Skeletal muscle satellite cell (primary cell): ENCODE measurements around the gene SLC41A3.

ENCODE experiments used
- H3K27me3 ChIP-seq: 2 replicates; pipeline ENCODE4 v1.7.0; 2013; ENCODE audit warnings: low read length; ENCODE audit not compliant: control insufficient read depth, insufficient read depth
- H3K36me3 ChIP-seq: 2 replicates; pipeline ENCODE4 v1.7.0; 2013; ENCODE audit warnings: mild to moderate bottlenecking, control low read depth, low read length; ENCODE audit not compliant: insufficient read depth
- H3K4me1 ChIP-seq: 2 replicates; pipeline ENCODE4 v1.7.0; 2013; ENCODE audit warnings: low read length; ENCODE audit not compliant: control insufficient read depth, insufficient read depth
- H3K4me2 ChIP-seq: 2 replicates; pipeline ENCODE4 v1.7.0; 2013; ENCODE audit warnings: mild to moderate bottlenecking, low read length
- H3K4me3 ChIP-seq: 2 replicates; pipeline ENCODE4 v1.7.0; 2013; ENCODE audit warnings: low read length
- H3K9ac ChIP-seq: 2 replicates; pipeline ENCODE4 v1.7.0; 2013; ENCODE audit warnings: mild to moderate bottlenecking, low read depth, low read length, moderate library complexity
- H3K9me3 ChIP-seq: replicated peaks from 2 replicates; pipeline ENCODE4 v1.7.0; 2013; ENCODE audit warnings: mild to moderate bottlenecking, control low read depth, low read length

The SLC41A3 gene

DNA sequence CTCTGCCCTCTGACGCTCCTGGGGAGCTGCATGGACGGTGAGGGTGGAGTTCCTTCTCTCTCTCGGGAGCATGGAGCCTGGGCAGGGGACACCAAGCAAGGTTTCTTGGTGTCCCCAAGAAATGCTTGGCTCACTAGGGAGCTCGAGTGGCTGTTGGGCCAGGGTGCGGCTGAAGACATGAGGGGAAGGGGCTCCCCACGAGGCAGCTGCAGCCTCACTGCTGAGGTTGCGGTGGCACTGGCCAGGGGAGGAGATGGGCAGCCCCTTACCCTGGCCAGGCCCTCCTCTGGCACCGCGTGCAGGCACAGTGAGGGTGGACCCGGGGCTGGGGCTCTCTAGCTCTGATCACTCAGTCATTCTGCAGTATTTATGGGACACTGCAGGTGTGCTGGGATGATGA lies 43.5 kb upstream of the SLC41A3 start:
- no peaks in the 10 kb centered on the region for H3K36me3 ChIP-seq
- no peaks in the 10 kb centered on the region for H3K9me3 ChIP-seq
- no peaks in the 10 kb centered on the region for H3K4me1 ChIP-seq
- H3K4me3 ChIP-seq: no peak overlapping the region
- H3K27me3 ChIP-seq: peaks cover 28% of the 10 kb centered on the region
- H3K4me2 ChIP-seq: no peak overlapping the region
- H3K9ac ChIP-seq: no peak overlapping the region

DNA sequence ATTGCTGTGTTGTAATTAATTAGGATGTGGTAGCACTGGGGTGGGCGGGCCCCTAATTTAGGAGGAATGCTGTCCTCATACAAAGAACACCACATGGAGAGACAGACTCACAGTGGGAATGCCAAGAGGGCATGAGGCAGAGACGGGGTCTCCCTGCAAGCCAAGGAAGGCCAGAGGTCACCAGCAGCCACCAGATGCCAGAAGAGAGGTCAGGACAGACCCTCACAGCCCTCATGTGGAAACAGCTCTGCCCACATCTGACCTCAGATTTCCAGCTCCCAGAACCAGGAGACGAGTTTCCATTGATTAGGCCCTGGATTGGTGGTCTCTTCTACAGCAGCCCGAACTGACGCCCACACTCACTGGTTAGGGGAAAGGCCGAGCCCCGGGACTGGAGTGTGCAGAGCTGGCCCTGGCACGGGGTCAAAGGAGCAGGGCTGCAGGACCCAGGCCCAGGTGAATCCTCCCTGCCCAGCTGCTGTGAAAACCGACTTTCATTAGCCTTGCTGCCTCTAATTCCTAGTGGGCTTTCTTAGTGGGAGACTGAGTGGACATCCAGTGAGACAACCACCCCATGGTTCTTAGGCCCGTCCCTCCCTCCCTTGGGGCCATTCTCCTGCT lies 43.0 kb upstream of the SLC41A3 start:
- Histone ChIP-seq H3K9me3 (no peaks in the 10 kb centered on the region), H3K4me1 (no peaks in the 10 kb centered on the region), H3K4me3 (no peak overlapping the region), H3K27me3 (peaks cover 25% of the 10 kb centered on the region), H3K4me2 (no peak overlapping the region), H3K9ac (no peak overlapping the region), H3K36me3 (no peaks in the 10 kb centered on the region)

GRCh38 chr3:126126286-126126685 lies 42.4 kb upstream of the SLC41A3 start:
- Histone ChIP-seq H3K4me3 (no peak overlapping the region), H3K27me3 (peaks cover 29% of the 10 kb centered on the region), H3K9me3 (no peaks in the 10 kb centered on the region), H3K9ac (no peak overlapping the region), H3K36me3 (no peaks in the 10 kb centered on the region), H3K4me1 (no peaks in the 10 kb centered on the region), H3K4me2 (no peak overlapping the region)

DNA sequence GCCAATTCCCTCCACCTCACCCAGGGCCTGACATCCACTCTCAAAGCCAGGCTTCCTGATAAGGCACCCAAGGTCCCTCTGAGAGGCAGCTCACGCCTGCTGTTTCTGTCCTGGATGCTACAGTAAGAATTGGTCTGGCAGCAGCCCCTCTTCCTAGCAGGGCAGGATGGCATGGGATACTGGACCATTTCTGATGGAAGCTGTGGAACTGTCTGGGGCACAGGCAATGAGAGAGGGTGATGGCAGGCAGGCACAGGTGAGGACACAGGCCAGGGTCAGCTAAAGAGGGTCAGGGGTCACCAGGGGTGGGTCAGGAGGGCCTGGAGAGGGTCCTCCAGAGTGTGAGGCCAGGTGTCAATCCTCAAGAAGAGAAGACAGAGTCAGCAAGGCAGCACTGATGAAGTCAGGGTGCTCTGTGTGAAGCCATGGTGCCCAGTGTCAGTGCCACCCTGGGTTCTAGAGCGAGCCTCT lies 41.9 kb upstream of the SLC41A3 start:
- Histone ChIP-seq H3K9ac (no peak overlapping the region), H3K4me3 (no peak overlapping the region), H3K4me1 (no peaks in the 10 kb centered on the region), H3K27me3 (peaks cover 30% of the 10 kb centered on the region), H3K36me3 (no peaks in the 10 kb centered on the region), H3K4me2 (no peak overlapping the region), H3K9me3 (no peaks in the 10 kb centered on the region)

GRCh38 chr3:126125341-126125740 lies 41.4 kb upstream of the SLC41A3 start:
- Histone ChIP-seq H3K4me2 (no peak overlapping the region), H3K4me1 (no peaks in the 10 kb centered on the region), H3K9me3 (no peaks in the 10 kb centered on the region), H3K4me3 (no peak overlapping the region), H3K9ac (no peak overlapping the region), H3K27me3 (peaks cover 31% of the 10 kb centered on the region), H3K36me3 (no peaks in the 10 kb centered on the region)

- Histone ChIP-seq H3K9ac (no peak overlapping the region), H3K4me3 (no peak overlapping the region), H3K9me3 (no peaks in the 10 kb centered on the region), H3K4me1 (no peaks in the 10 kb centered on the region), H3K36me3 (no peaks in the 10 kb centered on the region), H3K4me2 (no peak overlapping the region), H3K27me3 (peaks cover 35% of the 10 kb centered on the region)
Observed at GRCh38 chr3:126124896-126125295, 41.0 kb upstream of the SLC41A3 start.

GRCh38 chr3:126124148-126124868 lies 40.4 kb upstream of the SLC41A3 start:
- no peaks in the 10 kb centered on the region for H3K36me3 ChIP-seq
- H3K9ac ChIP-seq: no peak overlapping the region
- H3K4me1 ChIP-seq: no peaks in the 10 kb centered on the region
- H3K4me3 ChIP-seq: no peak overlapping the region
- H3K4me2 ChIP-seq: no peak overlapping the region
- no peaks in the 10 kb centered on the region for H3K9me3 ChIP-seq
- H3K27me3 ChIP-seq: peaks cover 41% of the 10 kb centered on the region

GRCh38 chr3:126121632-126122031 lies 37.7 kb upstream of the SLC41A3 start:
- H3K36me3 ChIP-seq: no peaks in the 10 kb centered on the region
- H3K4me2 ChIP-seq: no peak overlapping the region
- H3K4me1 ChIP-seq: no peaks in the 10 kb centered on the region
- peaks cover 49% of the 10 kb centered on the region for H3K27me3 ChIP-seq
- H3K4me3 ChIP-seq: no peak overlapping the region
- H3K9me3 ChIP-seq: no peaks in the 10 kb centered on the region
- H3K9ac ChIP-seq: no peak overlapping the region

- Histone ChIP-seq H3K9ac (no peak overlapping the region), H3K9me3 (no peaks in the 10 kb centered on the region), H3K4me3 (no peak overlapping the region), H3K4me2 (no peak overlapping the region), H3K4me1 (no peaks in the 10 kb centered on the region), H3K36me3 (no peaks in the 10 kb centered on the region), H3K27me3 (peaks cover 45% of the 10 kb centered on the region)
Observed at GRCh38 chr3:126121074-126121473, 37.1 kb upstream of the SLC41A3 start.

GRCh38 chr3:126119976-126120375 lies 36.1 kb upstream of the SLC41A3 start:
- peaks cover 35% of the 10 kb centered on the region for H3K27me3 ChIP-seq
- H3K4me3 ChIP-seq: no peak overlapping the region
- no peaks in the 10 kb centered on the region for H3K9me3 ChIP-seq
- no peaks in the 10 kb centered on the region for H3K36me3 ChIP-seq
- H3K4me1 ChIP-seq: no peaks in the 10 kb centered on the region
- no peak overlapping the region for H3K9ac ChIP-seq
- no peak overlapping the region for H3K4me2 ChIP-seq

GRCh38 chr3:126119008-126119675 lies 35.2 kb upstream of the SLC41A3 start:
- no peak overlapping the region for H3K4me3 ChIP-seq
- H3K4me2 ChIP-seq: no peak overlapping the region
- H3K9me3 ChIP-seq: no peaks in the 10 kb centered on the region
- peaks cover 32% of the 10 kb centered on the region for H3K27me3 ChIP-seq
- no peaks in the 10 kb centered on the region for H3K4me1 ChIP-seq
- no peak overlapping the region for H3K9ac ChIP-seq
- no peaks in the 10 kb centered on the region for H3K36me3 ChIP-seq
